Thoracic aorta (tissue), 2 donors: ENCODE results near the gene MRPL17. TPM values are rescaled to one million over a fixed set of nuclear protein-coding genes. Genes with fewer than 3 reads are reported as not detected.
"Not testable (repeated sequence)": the region's sequence is repeated elsewhere in the genome, so short reads cannot be mapped to it uniquely, and the experiment has no call there.

ENCODE experiments used
- ATAC-seq: fragments of 150-250 bp; one replicate; pipeline ENCODE4 v1.8.0; 2017; ENCODE audit warnings: low read depth; ENCODE audit not compliant: insufficient number of reproducible peaks, low FRiP score
- DNase-seq: peaks from one replicate; pipeline ENCODE4 v3.0.0-alpha.2; 2020; ENCODE audit warnings: low spot score
- H3K27ac ChIP-seq, 2 donors: fragments of 200-600 bp; sonication (generic); 1 replicate in 1 of 2; 2 replicates in 1 of 2; pipeline ENCODE4 v1.5.1; 2016; ENCODE audit warnings: mild to moderate bottlenecking in 2 of 2, moderate library complexity in 2 of 2
- H3K27me3 ChIP-seq: fragments of 200-600 bp; sonication (generic); replicated peaks from 2 replicates; pipeline ENCODE4 v1.6.0; 2016; ENCODE audit warnings: mild to moderate bottlenecking; ENCODE audit not compliant: insufficient read depth
- H3K36me3 ChIP-seq: fragments of 200-600 bp; sonication (generic); one replicate; pipeline ENCODE4 v1.5.1; 2016
- H3K4me1 ChIP-seq, 2 donors: fragments of 200-600 bp; sonication (generic); 1 replicate in 1 of 2; 2 replicates in 1 of 2; pipeline versions ENCODE4 v1.5.1 to v1.6.0; 2016; ENCODE audit warnings: low read depth in 2 of 2, mild to moderate bottlenecking in 1 of 2; ENCODE audit not compliant: control insufficient read depth in 1 of 2
- H3K4me3 ChIP-seq: fragments of 200-600 bp; sonication (generic); 2 replicates; pipeline ENCODE4 v1.5.1; 2016; ENCODE audit warnings: mild to moderate bottlenecking
- H3K9me3 ChIP-seq: fragments of 200-600 bp; sonication (generic); 2 replicates; pipeline ENCODE4 v1.5.1; 2016
- CTCF ChIP-seq: fragments of 200-600 bp; sonication (generic); IDR thresholded peaks from one replicate; pipeline ENCODE4 v1.5.1; 2019; ENCODE audit warnings: antibody characterized with exemption
- total RNA-seq, 2 donors: library from RNA; depleted of rRNA; stranded (reverse); fragments of >200 nt; gene quantifications; one replicate each; pipeline versions ENCODE4 v1.1.0 to v1.2.3, GENCODE V29; 2016

MRPL17 gene
- total RNA-seq, 2 donors from 2014 or later = 20.6 to 53.6 TPM

- H3K9me3 ChIP-seq = no peaks in the 10 kb centered on the region
- no peak overlapping the region for H3K27ac ChIP-seq
- H3K4me1 ChIP-seq = no peaks in the 10 kb centered on the region
- no peaks in the 10 kb centered on the region for H3K27me3 ChIP-seq
- TF ChIP-seq CTCF = no peak
- no peaks in the 10 kb centered on the region for H3K36me3 ChIP-seq
- DNase-seq (no peak), ATAC-seq (no peak)
- H3K4me3 ChIP-seq = no peak overlapping the region
Observed at GRCh38 chr11:6719576-6719975, 36.4 kb upstream of the MRPL17 start.

- TF ChIP-seq CTCF = no peak
- H3K9me3 ChIP-seq = no peaks in the 10 kb centered on the region
- H3K36me3 ChIP-seq = no peaks in the 10 kb centered on the region
- no peaks in the 10 kb centered on the region for H3K4me1 ChIP-seq
- H3K27me3 ChIP-seq = no peaks in the 10 kb centered on the region
- no peak overlapping the region for H3K4me3 ChIP-seq
- H3K27ac ChIP-seq = no peak overlapping the region
- DNase-seq (no peak), ATAC-seq (no peak)
Observed at GRCh38 chr11:6717426-6717825, 34.3 kb upstream of the MRPL17 start.

DNA sequence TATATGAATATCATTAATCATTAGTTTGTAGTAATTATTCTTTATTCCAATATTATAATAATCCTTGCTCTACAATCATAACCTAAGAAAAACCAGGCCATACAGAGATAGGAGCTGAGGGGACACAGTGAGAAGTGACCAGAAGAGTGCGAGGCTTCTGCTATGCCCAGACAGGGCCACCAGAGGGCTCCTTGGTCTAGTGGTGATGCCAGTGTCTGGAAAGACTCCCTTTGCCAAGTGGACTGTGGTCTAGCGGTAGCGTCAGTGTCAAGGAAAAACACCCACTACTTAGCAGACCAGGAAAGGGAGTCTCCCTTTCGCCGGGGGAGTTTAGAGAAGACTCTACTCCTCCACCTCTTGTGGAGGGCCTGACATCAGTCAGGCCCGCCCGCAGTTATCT lies 28.4 kb upstream of the MRPL17 start:
- not testable (repeated sequence) for H3K9me3 ChIP-seq, H3K36me3 ChIP-seq, H3K4me1 ChIP-seq, ATAC-seq, DNase-seq, H3K27me3 ChIP-seq, H3K4me3 ChIP-seq, H3K27ac ChIP-seq
- TF ChIP-seq CTCF = peak; percentile 13

DNA sequence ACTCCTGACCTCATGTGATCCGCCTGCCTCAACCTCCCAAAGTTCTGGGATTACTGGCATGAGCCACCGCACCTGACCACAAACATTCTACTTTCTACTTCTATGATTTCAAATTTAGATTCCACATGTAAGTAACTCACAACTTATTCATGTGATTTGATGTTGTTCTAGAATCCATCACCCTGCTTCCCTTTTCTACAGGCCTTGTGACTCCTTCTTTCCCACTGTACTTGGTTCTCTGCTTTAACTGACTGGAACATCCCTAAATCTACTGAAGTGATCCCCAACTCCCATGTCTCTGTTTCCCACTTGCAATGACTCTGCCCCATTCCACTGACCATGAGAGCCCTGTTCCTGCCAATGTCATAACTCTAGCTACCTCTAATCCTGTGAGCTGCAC lies 25.7 kb upstream of the MRPL17 start:
- Histone ChIP-seq H3K9me3 (no peaks in the 10 kb centered on the region), H3K27ac (no peak overlapping the region), H3K27me3 (no peaks in the 10 kb centered on the region), H3K4me3 (no peak overlapping the region), H3K36me3 (no peaks in the 10 kb centered on the region), H3K4me1 (no peaks in the 10 kb centered on the region)
- ATAC-seq (no peak), DNase-seq (no peak)
- no peak for TF ChIP-seq CTCF

DNA sequence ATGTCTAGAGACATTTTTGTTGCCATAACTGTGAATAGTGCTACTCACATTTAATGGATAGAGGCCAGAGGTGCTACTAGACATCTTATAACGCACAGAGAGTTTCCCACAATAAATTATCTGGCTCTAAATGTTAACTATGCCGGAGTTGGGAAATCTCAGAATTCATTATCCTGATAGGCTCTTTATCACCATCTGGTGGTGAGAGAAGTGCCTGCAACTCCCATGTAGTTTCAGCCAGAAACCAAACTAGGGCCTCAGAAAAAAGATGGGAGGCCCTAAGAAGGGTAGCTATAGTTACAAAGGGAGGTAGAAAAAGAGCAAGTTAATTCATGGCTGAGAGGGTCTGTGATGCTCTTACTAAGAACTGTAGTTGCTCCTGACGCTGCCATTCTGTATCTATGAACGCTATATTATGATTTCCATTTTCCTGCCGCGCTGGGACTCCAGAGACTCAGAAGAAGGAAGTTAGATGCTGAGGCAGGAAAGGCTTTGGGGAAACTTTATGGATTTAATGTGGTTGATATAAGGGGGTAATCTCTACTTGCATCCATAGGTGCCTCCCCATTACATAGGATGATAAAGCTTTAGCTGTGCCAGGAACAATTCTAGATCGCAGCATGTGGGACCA lies 22.9 kb upstream of the MRPL17 start:
- Histone ChIP-seq H3K27ac (no peak overlapping the region), H3K4me1 (no peaks in the 10 kb centered on the region), H3K4me3 (no peak overlapping the region), H3K36me3 (no peaks in the 10 kb centered on the region), H3K27me3 (no peaks in the 10 kb centered on the region), H3K9me3 (no peaks in the 10 kb centered on the region)
- ATAC-seq = no peak
- peak; percentile 15 for DNase-seq
- TF ChIP-seq CTCF = peak; percentile 86
